Middle frontal gyrus (tissue), 1 donor: Measurements from ENCODE around the gene FCHO2.
A peak's percentile ranks its signal among the peaks of the same experiment; 100 is the strongest.

Source experiments
- DNase-seq: peaks from one replicate; pipeline ENCODE4 v3.0.0-alpha.2; 2015; ENCODE audit warnings: low spot score; ENCODE audit errors: extremely low spot score

The FCHO2 gene

DNA sequence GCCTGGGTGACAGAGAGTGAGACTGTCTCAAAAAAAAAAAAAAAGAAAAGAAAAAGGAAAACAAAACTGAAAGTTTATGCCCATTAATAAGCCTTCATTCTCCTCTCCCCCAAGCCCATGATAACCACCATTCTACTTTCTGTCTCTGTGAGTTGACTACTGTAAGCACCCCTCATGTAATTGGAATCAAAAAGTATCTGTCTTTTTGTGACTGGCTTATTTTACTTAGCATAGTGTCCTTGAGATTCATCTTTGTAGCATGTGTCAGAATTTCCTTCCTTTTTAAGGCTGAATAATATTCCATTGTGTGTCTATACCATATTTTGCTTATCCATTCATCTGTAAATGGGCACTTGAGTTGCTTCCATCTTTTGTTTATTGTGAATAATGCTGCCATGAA is 150.5 kb downstream of the FCHO2 start:
- no peak for DNase-seq

DNA sequence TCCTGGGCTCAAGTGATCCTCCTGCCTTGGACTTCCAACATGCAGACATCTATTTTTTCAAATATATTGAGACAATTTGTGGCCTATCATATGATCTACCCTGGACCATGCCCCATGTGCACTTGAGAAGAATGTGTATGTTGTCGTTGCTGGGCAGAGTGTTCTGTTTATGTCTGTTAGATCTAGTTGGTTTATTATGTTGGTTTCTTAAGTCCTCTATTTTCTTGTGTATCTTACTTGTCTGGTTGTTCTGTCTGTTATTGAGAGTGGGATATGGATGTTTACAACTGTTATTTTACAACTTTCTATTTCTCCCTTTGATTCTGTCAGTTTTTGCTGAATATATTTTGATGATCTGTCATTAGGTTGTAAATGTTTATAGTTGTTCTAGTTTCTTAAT is 154.3 kb downstream of the FCHO2 start:
- no peak for DNase-seq

DNA sequence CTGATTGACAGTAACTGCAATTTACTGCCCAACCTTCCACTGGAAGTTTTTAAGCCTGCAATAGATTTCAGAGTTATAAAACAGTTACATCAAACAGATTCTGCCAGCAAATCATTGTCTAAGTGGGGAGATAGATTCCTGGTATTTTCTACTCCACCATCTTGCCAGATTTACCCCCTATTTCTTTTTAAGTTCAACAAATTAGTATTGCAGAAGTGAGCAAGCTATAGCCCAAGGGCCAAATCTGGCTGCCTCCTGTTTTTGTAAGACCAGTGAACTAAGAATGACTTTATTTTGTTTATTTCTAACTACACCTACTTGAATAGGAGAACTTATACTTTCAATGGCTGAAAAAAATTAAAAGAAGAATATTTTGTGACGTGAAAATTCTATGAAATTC is 155.7 kb downstream of the FCHO2 start:
- DNase-seq, result no peak

DNA sequence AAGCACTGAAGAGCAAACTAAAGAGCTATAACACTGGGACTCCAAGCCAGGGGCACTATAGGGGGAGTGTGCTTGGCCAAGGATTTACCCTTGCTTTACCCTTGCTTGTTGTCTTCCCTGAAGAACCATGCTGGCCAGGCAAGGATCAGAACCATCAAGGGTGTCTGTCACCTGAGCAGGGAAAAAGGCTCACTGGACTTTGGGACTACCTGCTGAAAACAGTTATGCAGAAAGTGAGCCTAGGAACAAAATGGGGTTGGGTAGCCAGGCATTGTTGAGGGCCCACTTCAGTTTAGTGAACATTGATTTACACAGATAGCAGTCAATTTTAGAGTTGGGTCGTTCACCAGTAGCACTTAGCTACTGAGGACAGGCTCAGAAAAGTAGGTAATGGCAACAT is 156.5 kb downstream of the FCHO2 start:
- DNase-seq, result no peak

DNA sequence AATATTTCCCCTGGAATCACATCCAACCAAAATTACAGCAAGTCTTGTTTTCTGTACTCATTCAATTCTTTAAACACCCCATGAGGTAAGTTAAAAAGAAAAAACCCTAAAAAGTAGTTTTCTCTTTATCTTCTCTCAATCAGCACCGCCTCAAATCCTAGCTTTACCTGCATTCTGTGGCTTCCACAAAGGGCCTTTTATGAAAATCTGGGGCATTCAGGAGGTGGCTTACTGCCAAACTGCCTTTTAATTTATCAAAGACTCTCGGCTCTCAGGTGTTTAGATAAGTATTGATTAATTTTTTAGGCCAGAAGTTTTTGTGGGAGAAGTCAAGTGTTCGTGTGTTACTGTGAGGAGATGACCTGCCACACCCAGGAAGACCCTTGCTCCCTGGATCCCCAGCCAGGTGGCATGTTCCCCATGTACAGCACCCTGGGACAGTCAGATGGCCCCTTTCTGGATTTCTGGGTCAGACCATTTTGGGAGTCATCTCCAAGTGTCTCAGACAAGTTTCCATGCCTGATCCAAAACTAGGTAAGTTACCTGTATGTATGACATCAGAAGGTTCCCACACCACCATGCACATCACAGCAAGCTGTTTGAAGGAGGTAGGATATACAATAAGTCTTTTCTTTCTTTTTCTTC is 158.3 kb downstream of the FCHO2 start:
- no peak for DNase-seq

DNA sequence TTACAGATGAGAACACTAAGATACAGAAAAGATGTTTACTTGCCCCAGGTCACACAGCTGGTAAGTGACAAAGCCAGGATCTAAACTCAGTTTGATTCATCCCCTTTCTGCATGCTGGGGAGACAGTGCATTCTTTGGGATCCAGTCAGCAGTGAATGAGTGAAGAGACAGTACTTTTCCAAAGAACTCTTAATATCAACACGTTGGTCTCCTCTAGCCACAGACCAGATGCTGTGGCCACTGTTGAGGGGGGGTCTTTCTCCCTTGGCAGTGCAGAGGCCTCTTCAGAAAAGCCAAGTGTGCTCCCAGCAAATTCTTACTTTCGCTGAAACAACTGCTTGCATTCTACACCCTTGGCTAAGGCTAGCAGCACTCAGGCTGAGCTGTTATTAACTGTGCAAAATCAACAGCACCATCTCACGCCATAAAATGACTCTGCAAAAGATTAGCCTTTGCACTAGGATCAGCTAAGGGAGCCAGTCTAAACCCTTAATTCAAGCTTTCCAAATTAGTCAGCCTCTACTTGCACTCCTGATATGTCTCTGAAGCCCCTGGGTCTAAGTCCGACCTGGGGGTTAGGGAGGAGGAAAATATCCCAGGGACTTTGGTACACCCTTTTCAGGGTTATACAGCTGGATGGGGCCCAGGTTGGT is 159.7 kb downstream of the FCHO2 start:
- no peak for DNase-seq

DNA sequence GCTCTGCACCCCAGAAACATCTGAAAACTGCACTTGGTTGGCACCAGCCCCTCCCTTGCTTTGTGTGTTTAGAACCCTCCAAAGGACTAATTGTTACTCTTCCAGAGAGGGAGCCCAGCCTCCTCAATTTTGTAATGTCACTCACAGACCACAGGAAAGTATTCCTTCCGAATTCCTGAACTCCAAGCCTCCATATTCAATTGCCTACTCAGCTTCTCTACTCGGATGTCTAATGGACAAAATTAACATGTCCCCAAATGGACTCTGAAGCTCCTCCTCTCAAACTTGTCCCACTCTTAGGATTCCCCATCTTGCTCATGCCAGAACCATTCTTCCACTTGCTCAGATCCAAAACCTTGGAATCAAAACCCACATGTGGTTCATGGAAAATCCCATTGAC is 160.7 kb downstream of the FCHO2 start:
- no peak for DNase-seq

DNA sequence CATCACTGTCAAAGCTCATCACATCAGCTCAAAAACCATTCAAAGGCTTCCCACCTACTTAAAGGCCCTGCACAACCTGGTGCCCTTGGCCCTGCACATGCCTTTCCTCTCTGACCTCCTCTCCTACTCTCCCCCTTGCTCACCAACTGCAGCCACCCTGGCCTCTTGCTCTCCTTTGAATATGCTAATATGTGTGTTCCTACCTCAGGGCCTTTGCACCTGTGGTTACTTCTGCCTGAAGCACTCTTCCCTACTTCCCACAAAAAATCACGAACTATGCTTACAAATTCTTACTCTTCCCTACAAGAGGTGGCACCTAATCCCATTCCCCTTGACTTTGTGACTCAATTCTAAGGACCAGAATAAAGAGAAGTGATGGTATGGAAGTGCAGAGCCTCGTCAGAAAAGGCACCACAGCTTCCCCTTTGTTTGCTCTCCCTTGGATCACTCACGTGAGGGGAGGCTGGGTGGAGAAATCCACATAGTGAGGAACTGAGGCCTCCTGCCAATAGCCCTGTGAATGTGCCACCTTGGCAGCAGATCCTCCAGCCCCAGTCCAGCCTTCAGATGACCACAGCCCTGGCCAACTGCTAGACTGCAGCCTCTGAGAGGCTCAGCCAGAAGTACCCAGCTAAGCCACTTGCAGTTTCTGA is 161.4 kb downstream of the FCHO2 start:
- DNase-seq, result no peak

DNA sequence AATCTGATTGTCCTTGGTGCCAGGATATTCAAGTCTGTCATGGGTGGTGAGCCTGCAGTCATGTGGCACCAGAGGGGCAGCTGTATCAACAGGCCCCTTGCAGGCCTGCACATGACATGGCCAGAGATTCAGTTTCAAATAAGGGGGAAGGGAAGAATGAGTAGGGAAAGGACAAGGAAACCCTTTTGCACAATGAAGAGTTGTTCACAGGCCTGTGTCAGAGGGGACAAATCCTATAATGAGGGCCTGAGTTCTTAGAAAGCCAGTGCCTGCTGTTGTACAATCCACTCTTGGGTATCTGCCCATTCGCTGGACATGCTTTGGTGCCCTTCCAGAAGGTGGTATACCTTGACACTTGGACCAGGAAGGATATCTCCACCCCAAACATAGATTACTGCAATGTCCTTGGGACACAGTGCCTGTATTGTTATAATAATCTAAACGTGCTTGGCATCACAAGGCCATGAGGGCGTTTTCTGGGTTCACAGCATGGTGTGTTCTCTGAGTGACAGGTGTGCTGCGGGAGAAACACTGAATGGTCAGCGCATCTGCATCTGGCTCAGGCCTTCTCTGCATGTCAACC is 162.6 kb downstream of the FCHO2 start:
- DNase-seq, result no peak

DNA sequence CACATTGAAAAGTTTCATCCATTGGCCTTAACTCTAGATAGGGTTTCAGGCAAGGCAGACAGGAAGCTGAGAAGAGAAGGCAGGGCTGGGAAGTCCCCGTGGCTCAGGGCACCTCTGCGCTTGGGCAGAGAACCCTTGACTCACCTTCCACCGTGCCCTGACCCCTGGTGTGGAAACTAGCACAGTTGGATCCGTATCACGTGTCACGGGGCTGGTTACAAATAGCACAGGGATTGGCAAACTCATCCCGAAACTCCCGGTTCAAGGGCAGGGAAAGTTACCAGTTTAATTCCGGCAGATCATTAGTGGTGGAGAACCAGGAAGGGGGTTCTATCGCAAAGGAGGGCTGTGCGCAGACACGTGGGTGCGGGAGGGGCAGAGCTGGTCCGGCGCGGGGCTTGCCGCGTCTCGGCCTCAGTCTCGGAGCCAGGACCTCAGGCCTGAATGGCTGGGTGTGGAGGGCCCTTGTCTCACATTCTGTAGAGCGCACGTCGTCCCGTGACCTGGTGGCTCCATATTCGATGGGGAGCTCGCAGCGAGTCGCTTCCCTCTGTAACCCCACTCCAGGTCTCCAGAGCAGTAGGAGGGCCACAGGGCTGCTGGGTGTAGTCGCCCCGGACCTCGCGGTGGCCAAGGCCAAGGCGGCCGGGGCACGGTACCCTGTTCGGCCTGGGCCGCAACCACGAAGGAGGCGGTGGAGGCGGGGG is 163.8 kb downstream of the FCHO2 start:
- DNase-seq, result no peak

DNA sequence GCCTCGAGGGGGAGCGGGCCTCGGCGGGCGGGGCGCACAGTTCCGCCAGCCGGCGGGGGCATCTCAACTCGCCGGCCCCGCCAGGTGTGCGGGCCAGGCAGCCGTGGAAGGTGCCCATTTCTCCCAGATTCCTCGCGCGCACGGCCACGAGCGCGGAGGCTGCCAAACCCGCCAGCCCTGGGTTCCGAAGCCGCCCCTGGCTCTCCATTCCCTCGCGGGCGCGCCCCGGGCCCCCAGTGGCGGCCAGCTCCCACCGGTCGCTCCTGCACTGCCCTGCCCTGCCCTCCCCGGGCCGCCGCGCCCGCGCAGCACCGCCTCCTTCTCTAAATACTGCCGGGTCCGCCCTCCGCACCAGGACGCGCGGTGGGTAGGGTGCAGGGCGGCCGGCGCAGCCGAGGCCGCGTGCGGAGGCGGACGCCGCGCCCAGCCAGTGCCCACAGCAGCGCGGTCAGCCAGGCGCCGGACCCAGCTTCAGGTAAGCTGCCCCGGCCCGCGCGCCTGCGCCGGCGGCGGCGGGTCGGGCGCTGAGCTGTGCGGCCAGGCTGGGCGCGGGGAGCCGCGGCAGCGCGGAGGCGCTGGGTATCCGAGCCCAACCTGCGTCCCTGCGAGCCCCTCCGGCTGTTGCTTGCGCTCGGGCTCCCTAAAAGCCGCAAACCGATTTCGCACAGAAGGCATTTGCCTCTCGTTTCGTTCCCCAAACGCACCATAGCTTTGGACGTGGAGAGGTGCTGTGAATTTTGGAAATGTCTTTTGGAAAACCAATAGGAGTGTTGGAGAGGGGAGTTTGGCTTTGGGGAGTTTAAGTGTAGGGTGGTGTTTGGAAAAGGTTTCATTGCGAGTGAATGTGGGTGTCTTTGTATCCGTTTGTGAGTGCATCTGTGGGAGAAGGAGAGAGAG is 164.6 kb downstream of the FCHO2 start, which contains the start of gene TMEM171:
Gene TMEM171 (plus strand): TSS at position 354 of the 897 bp plus-strand sequence. CDS start 2,799 bp downstream, outside the sequence.
- DNase-seq, result no peak

DNA sequence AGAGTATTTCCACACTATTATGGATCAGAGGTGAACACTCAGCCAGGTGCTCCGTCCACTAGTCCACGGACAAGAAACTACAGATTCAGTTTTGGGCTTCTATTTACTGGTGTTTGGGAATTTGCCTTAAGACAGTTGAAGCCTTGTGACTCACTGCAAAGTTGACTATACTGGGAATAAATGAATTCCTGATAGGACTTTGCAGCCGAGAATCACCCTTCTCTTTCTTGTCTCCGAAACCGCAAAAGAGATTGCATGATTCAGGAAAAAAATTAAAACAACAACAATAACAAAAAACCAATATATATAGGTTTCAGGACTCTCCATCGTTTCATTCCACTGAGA is 165.2 kb downstream of the FCHO2 start:
- no peak for DNase-seq

DNA sequence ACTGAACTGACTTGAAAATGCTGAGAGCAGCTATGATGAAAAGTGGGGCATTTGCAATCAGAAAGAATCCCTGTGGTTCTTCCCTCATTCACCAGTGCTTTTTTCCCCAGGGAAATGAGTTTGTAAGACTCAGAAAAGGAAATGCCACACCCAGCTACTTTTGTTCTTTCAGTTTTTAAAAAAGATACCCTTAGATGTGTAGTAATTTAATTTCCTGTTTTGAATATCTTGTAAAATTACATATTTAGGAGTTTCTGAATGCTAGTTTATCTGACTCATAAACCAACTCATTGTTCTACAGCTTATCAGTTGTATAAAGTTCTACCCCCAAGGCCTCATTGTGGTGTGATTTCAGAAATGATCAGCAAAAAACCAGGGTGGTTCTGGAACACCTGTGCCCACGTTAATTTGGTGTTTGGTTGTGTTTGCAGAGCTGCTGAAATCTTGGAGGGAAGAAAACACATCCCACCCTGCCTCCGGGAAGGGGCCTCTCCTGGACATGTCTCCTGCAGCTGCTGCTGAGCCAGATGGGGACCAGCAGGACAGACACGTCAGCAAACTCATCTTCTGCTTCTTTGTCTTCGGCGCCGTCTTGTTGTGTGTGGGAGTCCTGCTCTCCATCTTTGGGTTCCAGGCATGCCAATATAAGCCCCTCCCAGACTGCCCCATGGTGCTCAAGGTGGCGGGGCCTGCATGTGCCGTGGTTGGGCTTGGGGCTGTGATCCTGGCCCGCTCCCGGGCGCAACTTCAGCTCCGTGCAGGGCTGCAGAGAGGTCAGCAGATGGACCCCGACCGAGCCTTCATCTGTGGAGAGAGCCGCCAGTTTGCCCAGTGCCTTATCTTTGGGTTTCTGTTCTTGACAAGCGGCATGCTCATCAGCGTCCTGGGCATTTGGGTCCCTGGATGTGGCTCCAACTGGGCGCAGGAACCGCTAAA is 167.3 kb downstream of the FCHO2 start:
- DNase-seq, result no peak

DNA sequence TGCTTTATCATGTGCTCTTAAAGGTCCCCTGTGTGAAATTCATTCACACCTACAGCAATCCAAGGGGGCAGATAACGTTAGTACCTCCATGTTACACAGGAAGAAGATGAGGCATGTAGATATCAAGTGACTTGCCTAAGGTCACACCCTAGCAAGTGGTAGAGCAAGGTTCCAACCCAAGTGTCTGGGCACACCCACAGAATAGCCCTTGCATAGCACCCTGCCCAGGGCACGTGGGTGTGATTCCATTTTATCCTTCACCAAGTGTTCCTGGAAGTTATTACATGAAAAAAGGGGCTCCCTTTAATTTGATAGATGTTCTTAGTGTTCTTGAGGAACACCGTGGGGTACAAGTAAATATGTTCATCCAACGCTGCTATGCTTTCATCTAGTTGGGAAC is 169.4 kb downstream of the FCHO2 start:
- no peak for DNase-seq

DNA sequence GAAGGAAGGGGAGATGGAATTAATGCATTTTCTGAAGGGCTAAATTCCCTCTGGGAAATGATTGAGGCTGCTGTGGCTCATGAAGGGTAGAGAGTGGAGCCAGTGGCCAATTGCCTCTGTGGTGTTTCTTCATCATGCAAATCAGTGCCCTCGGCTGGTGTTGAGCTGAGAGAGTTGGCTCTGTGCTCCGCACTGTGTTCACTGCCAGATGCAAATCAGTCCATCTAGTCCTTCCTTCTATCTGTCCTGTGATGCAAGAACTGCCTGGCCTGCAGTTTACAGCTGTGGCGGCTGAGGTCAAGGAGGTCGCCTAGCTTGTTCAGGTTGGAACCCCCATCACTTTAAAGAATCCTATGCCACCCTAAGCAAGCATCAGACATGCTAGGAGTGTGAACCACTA is 170.5 kb downstream of the FCHO2 start:
- DNase-seq, result peak; percentile 16

DNA sequence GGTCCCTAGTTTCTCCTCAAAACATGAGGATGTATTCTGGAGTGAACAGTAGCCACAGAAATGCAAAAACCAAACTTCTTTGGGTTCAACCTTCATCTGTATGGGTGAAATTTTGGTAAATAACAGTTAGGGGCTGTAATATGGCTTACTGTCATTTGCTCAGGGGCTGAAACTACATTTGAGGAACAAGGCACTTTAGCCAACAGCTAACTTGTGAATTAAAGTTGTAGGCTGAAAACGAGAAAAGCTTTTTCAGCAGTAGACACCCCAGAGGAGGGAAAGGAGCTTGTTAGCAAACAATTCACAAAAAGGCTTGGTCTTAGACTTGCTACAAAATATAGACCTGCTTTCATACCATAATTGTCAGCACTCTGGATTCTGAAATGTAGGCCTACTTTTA is 171.1 kb downstream of the FCHO2 start:
- DNase-seq, result no peak

DNA sequence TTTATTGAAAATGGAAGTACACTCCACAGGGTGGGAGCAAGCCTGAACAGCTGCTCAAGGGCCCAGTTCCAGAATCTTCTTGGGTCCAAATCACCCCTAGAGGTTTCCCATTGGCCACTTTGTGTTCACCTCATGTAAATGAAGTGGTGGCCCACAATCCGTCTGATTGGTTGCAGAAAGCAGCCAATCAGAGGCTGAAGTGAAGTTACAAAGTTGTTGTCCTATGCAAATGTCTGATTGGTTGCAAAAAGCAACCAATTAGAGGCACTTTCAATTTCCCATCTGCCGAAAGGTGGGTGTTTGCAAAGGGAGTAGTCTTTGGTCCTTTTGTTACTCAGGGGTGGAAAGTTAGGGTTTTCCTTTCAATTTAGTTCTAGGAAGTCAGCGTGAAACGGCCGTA is 173.3 kb downstream of the FCHO2 start:
- DNase-seq, result no peak

DNA sequence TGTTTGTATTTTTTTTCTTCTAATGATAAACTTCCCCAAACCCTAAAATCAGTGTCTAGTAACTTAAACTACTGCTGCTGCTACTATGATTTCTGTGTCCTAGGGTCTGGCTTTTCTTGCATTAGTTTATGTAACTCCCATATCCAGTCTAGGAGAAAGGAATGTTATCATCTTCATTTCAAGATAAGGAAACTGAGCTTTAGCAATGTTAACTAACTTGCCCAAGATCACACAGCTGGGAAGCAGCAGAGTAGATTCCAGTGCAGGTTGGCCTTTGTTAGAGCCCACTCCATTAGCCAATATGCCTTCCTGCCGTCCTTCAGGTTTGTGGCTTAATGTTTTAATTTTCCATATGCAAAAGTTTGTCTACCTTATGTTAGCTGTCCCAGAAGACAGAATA is 175.0 kb downstream of the FCHO2 start:
- no peak for DNase-seq

DNA sequence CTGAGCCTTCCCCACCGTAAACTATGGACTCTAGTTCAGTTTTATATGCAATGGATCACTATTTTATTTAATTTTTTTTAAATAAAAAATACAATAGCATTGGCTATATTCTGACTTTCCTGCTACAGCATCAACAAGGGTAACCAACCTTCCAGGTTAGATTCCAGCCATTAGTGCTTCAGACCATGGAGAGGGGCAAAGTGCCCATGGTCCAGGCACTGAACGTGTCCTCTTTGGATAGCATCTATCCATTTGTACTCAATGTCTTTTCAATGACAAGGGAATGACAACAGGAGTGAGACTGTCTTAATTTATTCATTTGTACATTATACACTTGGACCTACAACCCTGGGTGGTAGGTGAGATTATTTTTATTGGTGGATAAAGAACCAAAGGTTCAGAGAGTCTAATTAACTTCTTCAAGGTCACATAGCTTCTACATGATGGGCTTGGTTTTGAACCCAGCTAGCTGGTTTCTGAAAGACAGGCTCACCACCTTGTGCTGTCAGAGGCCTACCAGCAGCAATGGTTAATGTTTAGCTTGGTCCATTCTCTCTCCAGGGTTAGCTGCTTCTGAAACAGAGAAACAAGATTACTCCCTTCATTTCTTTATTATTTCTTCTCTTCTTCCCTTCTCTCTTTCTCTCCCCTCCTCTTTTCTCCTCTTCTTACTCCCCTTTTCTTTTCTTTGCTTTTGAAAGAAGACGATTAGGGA is 176.0 kb downstream of the FCHO2 start:
- no peak for DNase-seq
